ENCODE measurements around the gene LBX2.

LBX2 gene

DNA sequence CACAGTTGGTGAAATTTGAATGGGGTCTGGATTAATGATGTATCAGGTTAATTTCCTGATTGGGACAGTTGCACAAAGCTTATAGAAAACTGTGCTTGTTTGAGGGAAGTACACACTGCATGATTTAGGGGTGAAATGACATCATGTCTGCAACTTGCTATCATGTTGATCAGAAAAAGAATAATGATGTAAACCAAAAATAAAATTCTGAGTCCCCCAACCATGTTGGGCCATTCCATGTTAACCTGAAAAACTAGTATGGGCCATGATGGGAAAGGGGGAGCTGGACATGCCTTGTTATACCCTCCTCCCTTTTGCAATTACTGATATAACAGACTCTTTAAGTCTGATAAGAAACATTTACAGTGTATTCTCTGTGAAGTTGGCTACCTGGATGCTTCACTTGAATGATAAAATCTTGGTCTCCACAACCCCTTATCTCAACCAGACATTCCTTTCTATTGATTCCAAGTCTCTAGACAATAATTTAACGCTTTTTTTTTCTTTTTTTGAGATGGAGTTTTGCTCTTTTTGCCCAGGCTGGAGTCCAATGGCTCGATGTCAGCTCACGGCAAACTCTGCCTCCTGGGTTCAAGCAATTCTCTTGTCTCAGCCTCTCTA is 48.7 kb downstream of the LBX2 start:
- DNase-seq, result no peak

DNA sequence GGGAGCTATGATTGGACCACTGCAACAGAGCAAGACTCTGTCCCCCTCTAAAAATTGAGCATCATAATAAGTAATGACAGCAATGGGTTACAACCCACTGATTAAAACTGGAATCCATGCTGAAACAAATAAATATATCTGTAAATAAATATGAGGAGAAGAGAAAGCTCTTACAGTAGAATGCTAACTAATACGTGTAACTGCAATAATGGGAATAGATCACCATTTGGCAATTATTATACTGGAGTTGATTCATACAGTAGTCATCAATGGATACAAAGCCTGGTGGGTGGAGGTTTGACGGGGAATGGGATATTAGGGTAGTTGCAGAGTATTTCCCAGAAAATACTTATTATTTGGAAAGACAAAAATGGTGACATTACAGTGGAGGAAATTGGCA is 50.6 kb downstream of the LBX2 start:
- no peak for DNase-seq
